Liver (tissue), 9 donors: Measurements from ENCODE around the gene CPLX1. TPM values are rescaled to one million over a fixed set of nuclear protein-coding genes. Genes with fewer than 3 reads are reported as not detected.

Experiments used
- DNase-seq: peaks from one replicate; pipeline ENCODE4 v3.0.0-alpha.2; 2017; ENCODE audit warnings: low spot score
- H3K27ac ChIP-seq, 2 donors: one replicate each; pipeline ENCODE4 v1.7.0; 2013; ENCODE audit warnings: inconsistent platforms in 2 of 2, low read length in 2 of 2, control low read depth in 1 of 2, low read depth in 1 of 2, mild to moderate bottlenecking in 1 of 2
- H3K27me3 ChIP-seq, 4 donors: one replicate each; pipeline versions ENCODE4 v1.6.1 to v1.7.0; 2013; ENCODE audit warnings: low read length in 3 of 4, inconsistent platforms in 1 of 4, mild to moderate bottlenecking in 1 of 4, moderate library complexity in 1 of 4; ENCODE audit not compliant: control insufficient read depth in 4 of 4, insufficient read depth in 4 of 4
- H3K36me3 ChIP-seq, 4 donors: one replicate each; pipeline versions ENCODE4 v1.6.1 to v1.7.0; 2013; ENCODE audit warnings: low read length in 3 of 4, mild to moderate bottlenecking in 3 of 4, low read depth in 1 of 4, moderate library complexity in 1 of 4; ENCODE audit not compliant: control insufficient read depth in 4 of 4, insufficient read depth in 3 of 4
- H3K4me1 ChIP-seq, 4 donors: one replicate each; pipeline versions ENCODE4 v1.6.1 to v1.7.0; 2013; ENCODE audit warnings: low read length in 3 of 4, mild to moderate bottlenecking in 3 of 4, moderate library complexity in 1 of 4; ENCODE audit not compliant: control insufficient read depth in 4 of 4, insufficient read depth in 4 of 4
- H3K4me3 ChIP-seq, 3 donors: one replicate each; pipeline versions ENCODE4 v1.6.1 to v1.7.0; 2013; ENCODE audit warnings: low read length in 3 of 3, control low read depth in 1 of 3, low read depth in 1 of 3, mild to moderate bottlenecking in 1 of 3
- H3K9ac ChIP-seq, 2 donors: one replicate each; pipeline ENCODE4 v1.7.0; 2013; ENCODE audit warnings: low read length in 2 of 2, mild to moderate bottlenecking in 2 of 2, moderate library complexity in 2 of 2, control low read depth in 1 of 2, low read depth in 1 of 2
- H3K9me3 ChIP-seq, 4 donors: one replicate each; pipeline versions ENCODE4 v1.6.1 to v1.7.0; 2013; ENCODE audit warnings: low read length in 3 of 4; ENCODE audit not compliant: control insufficient read depth in 4 of 4
- ATF3 ChIP-seq: IDR thresholded peaks from 2 replicates; pipeline ENCODE4 v1.6.1; 2016; ENCODE audit warnings: antibody characterized with exemption
- CTCF ChIP-seq: fragments of 150-350 bp; IDR thresholded peaks from 2 replicates; pipeline ENCODE4 v1.5.1; 2017; ENCODE audit warnings: improper control_type of control experiment, low read depth, low read length; ENCODE audit not compliant: missing input control
- EGR1 ChIP-seq, 2 donors: IDR thresholded peaks; 2 replicates each; pipeline ENCODE4 v1.6.1; 2016 to 2018; ENCODE audit warnings: antibody characterized with exemption in 2 of 2, low read depth in 2 of 2
- FOXA1 ChIP-seq: IDR thresholded peaks from 2 replicates; pipeline ENCODE4 v1.6.1; 2016; ENCODE audit warnings: antibody characterized with exemption
- FOXA2 ChIP-seq: IDR thresholded peaks from 2 replicates; pipeline ENCODE4 v1.6.1; 2016; ENCODE audit warnings: antibody characterized with exemption
- GABPA ChIP-seq, 2 donors: IDR thresholded peaks in 1 of 2; conservative IDR thresholded peaks in 1 of 2; 2 replicates each; pipeline ENCODE4 v1.6.1; 2016; ENCODE audit warnings: antibody characterized with exemption in 2 of 2, mild to moderate bottlenecking in 1 of 2, moderate library complexity in 1 of 2
- HNF4A ChIP-seq, 2 donors: conservative IDR thresholded peaks; 2 replicates each; pipeline ENCODE4 v1.6.1; 2016; ENCODE audit warnings: antibody characterized with exemption in 2 of 2, mild to moderate bottlenecking in 2 of 2
- HNF4G ChIP-seq: IDR thresholded peaks from 2 replicates; pipeline ENCODE4 v1.6.1; 2016; ENCODE audit warnings: antibody characterized with exemption
- JUND ChIP-seq, 2 donors: IDR thresholded peaks; 2 replicates each; pipeline ENCODE4 v1.6.1; 2016; ENCODE audit warnings: antibody characterized with exemption in 2 of 2
- MAX ChIP-seq: IDR thresholded peaks from 2 replicates; pipeline ENCODE4 v1.6.1; 2016; ENCODE audit warnings: antibody characterized with exemption
- NR2F2 ChIP-seq: IDR thresholded peaks from 2 replicates; pipeline ENCODE4 v1.6.1; 2016; ENCODE audit warnings: antibody characterized with exemption
- RAD21 ChIP-seq, 2 donors: IDR thresholded peaks; 2 replicates each; pipeline ENCODE4 v1.6.1; 2016; ENCODE audit warnings: antibody characterized with exemption in 2 of 2, mild to moderate bottlenecking in 2 of 2
- RXRA ChIP-seq, 2 donors: IDR thresholded peaks; 2 replicates each; pipeline ENCODE4 v1.6.1; 2017 to 2018; ENCODE audit warnings: antibody characterized with exemption in 2 of 2, mild to moderate bottlenecking in 1 of 2
- SP1 ChIP-seq: IDR thresholded peaks from 2 replicates; pipeline ENCODE4 v1.6.1; 2018; ENCODE audit warnings: antibody characterized with exemption, mild to moderate bottlenecking
- TAF1 ChIP-seq: conservative IDR thresholded peaks from 2 replicates; pipeline ENCODE4 v1.6.1; 2016; ENCODE audit warnings: antibody characterized with exemption, mild to moderate bottlenecking
- YY1 ChIP-seq: IDR thresholded peaks from 2 replicates; pipeline ENCODE4 v1.6.1; 2016; ENCODE audit warnings: antibody characterized with exemption, mild to moderate bottlenecking
- ZBTB33 ChIP-seq: IDR thresholded peaks from 2 replicates; pipeline ENCODE4 v1.6.1; 2016; ENCODE audit warnings: antibody characterized with exemption
- WGBS: extraction: QIAGEN DNeasy Blood & Tissue Kit; methylation state at CpG from one replicate; pipeline ENCODE4 v1.1.7; 2013; 5-methylcytosine and 5-hydroxymethylcytosine counted together
- polyA plus RNA-seq, 2 donors: library from polyadenylated mRNA; stranded (reverse) in 1 of 2; unstranded in 1 of 2; fragments of 200-250 nt in 1 of 2; fragments of >200 nt in 1 of 2; fragmentation: Nextera tagmentation in 1 of 2; extraction: Ambion mirVana in 1 of 2; gene quantifications; one replicate each; pipeline versions ENCODE4 v1.2.1 to v1.2.3, GENCODE V29; 2013 to 2015
- total RNA-seq, 2 donors: library from RNA; depleted of rRNA; stranded (reverse); fragments of >200 nt; gene quantifications; one replicate each; pipeline ENCODE4 v1.2.3, GENCODE V29; 2014
- donor health status: healthy.
- donor health status: healthy.
- donor health status: healthy.
- donor health status: healthy.
- donor health status: healthy.

Gene CPLX1
- total and polyA plus RNA-seq, 4 donors: 0.14 to 2.8 (median 0.80) TPM

- no peak overlapping the region for H3K27ac ChIP-seq
- no peaks in the 10 kb centered on the region for H3K27me3 ChIP-seq
- H3K4me1 ChIP-seq: peaks cover 3 to 19% (median 10%) of the 10 kb centered on the region in 4 donors
- H3K9me3 ChIP-seq: no peaks in the 10 kb centered on the region
- no peak overlapping the region for H3K4me3 ChIP-seq
- DNase-seq: no peak
- 80% methylated on average over 24 of the region's 24 CpGs for WGBS
- no peak overlapping the region for H3K9ac ChIP-seq
- TF ChIP-seq CTCF (peak; percentile 36), EGR1 (IDR thresholded peaks at IDR 0.05; ENCODE audit: low read depth in 2 of 2) (no peak), FOXA2 (no peak), GABPA (IDR thresholded peaks at IDR 0.05 in 1 of 2, conservative IDR thresholded peaks at IDR 0.05 in 1 of 2) (no peak), RXRA (IDR thresholded peaks at IDR 0.05) (peak in 1 of 2 donors; percentile 17), ZBTB33 (no peak), FOXA1 (no peak), YY1 (no peak), MAX (no peak), HNF4A (conservative IDR thresholded peaks at IDR 0.05) (peak; percentile 74 to 79), RAD21 (IDR thresholded peaks at IDR 0.05) (peak; percentile 51 to 71), TAF1 (no peak), HNF4G (peak; percentile 22), ATF3 (no peak)
- peaks cover 2 to 27% (median 10%) of the 10 kb centered on the region in 4 donors for H3K36me3 ChIP-seq
Observed at GRCh38 chr4:762211-763190, 63.4 kb downstream of the CPLX1 start.

GRCh38 chr4:761739-762138 lies 64.2 kb downstream of the CPLX1 start:
- no peaks in the 10 kb centered on the region for H3K27me3 ChIP-seq
- no peak overlapping the region for H3K27ac ChIP-seq
- no peak overlapping the region for H3K9ac ChIP-seq
- H3K4me1 ChIP-seq: peaks cover 3 to 16% (median 10%) of the 10 kb centered on the region in 4 donors
- peaks cover 1 to 21% (median 6%) of the 10 kb centered on the region in 4 donors for H3K36me3 ChIP-seq
- no peak for DNase-seq
- H3K9me3 ChIP-seq: no peaks in the 10 kb centered on the region
- 97% methylated on average over 14 of the region's 14 CpGs for WGBS
- H3K4me3 ChIP-seq: no peak overlapping the region
- TF ChIP-seq NR2F2 (no peak), SP1 (no peak), FOXA1 (no peak), HNF4A (conservative IDR thresholded peaks at IDR 0.05) (no peak), RAD21 (IDR thresholded peaks at IDR 0.05) (no peak), CTCF (no peak), JUND (IDR thresholded peaks at IDR 0.05) (no peak), TAF1 (no peak), ZBTB33 (no peak), MAX (no peak), GABPA (IDR thresholded peaks at IDR 0.05 in 1 of 2, conservative IDR thresholded peaks at IDR 0.05 in 1 of 2) (no peak), RXRA (IDR thresholded peaks at IDR 0.05) (no peak), FOXA2 (no peak), ATF3 (no peak), YY1 (no peak), HNF4G (no peak), EGR1 (IDR thresholded peaks at IDR 0.05; ENCODE audit: low read depth in 2 of 2) (no peak)
